NB4 (cell line): ENCODE data around the gene FBRS.

Experiments used
- MYC ChIP-seq: IDR thresholded peaks from 2 replicates; pipeline ENCODE4 v1.6.1; 2011; ENCODE audit warnings: low read depth, low read length
- TF ChIP-seq, protein P1 (sequence below): IDR thresholded peaks from one replicate; pipeline ENCODE4 v1.5.1; 2012; ENCODE audit warnings: low read depth, low read length

GRCh38 chr16:30649725-30650368 is 8.4 kb upstream of the FBRS start:
- TF ChIP-seq, protein P1, sequence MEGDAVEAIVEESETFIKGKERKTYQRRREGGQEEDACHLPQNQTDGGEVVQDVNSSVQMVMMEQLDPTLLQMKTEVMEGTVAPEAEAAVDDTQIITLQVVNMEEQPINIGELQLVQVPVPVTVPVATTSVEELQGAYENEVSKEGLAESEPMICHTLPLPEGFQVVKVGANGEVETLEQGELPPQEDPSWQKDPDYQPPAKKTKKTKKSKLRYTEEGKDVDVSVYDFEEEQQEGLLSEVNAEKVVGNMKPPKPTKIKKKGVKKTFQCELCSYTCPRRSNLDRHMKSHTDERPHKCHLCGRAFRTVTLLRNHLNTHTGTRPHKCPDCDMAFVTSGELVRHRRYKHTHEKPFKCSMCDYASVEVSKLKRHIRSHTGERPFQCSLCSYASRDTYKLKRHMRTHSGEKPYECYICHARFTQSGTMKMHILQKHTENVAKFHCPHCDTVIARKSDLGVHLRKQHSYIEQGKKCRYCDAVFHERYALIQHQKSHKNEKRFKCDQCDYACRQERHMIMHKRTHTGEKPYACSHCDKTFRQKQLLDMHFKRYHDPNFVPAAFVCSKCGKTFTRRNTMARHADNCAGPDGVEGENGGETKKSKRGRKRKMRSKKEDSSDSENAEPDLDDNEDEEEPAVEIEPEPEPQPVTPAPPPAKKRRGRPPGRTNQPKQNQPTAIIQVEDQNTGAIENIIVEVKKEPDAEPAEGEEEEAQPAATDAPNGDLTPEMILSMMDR = no peak
- no peak for TF ChIP-seq MYC
